22Rv1 (cell line): Measurements from ENCODE around the gene SLC22A31.

Experiments used
- CTCF ChIP-seq: fragments of 450-650 bp; IDR thresholded peaks from 2 replicates; pipeline ENCODE4 v1.5.1; 2017; ENCODE audit warnings: mild to moderate bottlenecking
- ZFX ChIP-seq: fragments of 450-650 bp; IDR thresholded peaks from 2 replicates; pipeline ENCODE4 v1.6.1; 2017; ENCODE audit warnings: antibody characterized with exemption, borderline replicate concordance

- TF ChIP-seq CTCF (no peak), ZFX (no peak)
Measured at GRCh38 chr16:89179148-89179484, 21.2 kb downstream of the SLC22A31 start.
